MM.1S (cell line): ENCODE measurements around the gene RAB3IL1.

ENCODE experiments used
- EZH2 ChIP-seq: fragments of 300-600 bp; sonication (generic); optimal IDR thresholded peaks from 2 replicates; pipeline ENCODE3; 2017; ENCODE audit warnings: low read depth, mild to moderate bottlenecking, antibody characterized with exemption, low read length, mixed read lengths
- TF ChIP-seq, protein P1 (sequence below): fragments of 300-600 bp; sonication (generic); IDR thresholded peaks from 2 replicates; pipeline ENCODE4 v1.5.1; 2016; ENCODE audit warnings: antibody characterized with exemption, low read length, mixed read lengths

DNA sequence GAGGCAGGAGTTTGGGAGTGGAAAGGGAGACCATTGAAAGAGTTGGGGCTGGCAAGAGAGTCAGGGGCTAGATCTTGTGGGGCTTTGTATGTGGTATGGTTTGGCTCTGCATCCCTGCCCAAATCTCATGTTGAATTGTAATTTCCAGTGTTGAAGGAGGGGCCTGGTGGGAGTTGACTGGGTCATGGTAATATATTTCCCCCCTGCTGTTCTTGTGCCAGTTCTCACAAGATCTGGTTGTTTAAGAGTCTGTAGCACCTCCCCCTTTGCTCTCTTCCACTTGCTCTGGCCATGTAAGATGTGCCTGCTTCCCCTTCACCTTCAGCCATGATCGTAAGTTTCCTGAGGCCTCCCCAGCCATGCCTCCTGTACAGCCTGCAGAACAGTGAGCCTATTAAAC is 10.1 kb upstream of the RAB3IL1 start:
- TF ChIP-seq, protein P1, sequence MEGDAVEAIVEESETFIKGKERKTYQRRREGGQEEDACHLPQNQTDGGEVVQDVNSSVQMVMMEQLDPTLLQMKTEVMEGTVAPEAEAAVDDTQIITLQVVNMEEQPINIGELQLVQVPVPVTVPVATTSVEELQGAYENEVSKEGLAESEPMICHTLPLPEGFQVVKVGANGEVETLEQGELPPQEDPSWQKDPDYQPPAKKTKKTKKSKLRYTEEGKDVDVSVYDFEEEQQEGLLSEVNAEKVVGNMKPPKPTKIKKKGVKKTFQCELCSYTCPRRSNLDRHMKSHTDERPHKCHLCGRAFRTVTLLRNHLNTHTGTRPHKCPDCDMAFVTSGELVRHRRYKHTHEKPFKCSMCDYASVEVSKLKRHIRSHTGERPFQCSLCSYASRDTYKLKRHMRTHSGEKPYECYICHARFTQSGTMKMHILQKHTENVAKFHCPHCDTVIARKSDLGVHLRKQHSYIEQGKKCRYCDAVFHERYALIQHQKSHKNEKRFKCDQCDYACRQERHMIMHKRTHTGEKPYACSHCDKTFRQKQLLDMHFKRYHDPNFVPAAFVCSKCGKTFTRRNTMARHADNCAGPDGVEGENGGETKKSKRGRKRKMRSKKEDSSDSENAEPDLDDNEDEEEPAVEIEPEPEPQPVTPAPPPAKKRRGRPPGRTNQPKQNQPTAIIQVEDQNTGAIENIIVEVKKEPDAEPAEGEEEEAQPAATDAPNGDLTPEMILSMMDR, result no peak
- TF ChIP-seq EZH2, result no peak
